Astrocyte (in vitro differentiated cells and primary cell): ENCODE measurements around the gene IL13. TPM values are rescaled to one million over a fixed set of nuclear protein-coding genes. Genes with fewer than 3 reads are reported as not detected.

Experiments used
- DNase-seq: peaks from one replicate; pipeline ENCODE4 v3.0.0-alpha.2; 2010; ENCODE audit warnings: low read depth
- FAIRE-seq: peaks from 2 replicates; lab custom pipeline; 2011; peaks lifted over from hg19 to GRCh38; lab: Jason Lieb, UNC
- H2AFZ ChIP-seq: 2 replicates; pipeline ENCODE4 v1.6.0; 2012; ENCODE audit warnings: low read depth, low read length, inconsistent platforms
- H3K27ac ChIP-seq: 2 replicates; pipeline ENCODE4 v1.5.1; 2011; ENCODE audit warnings: low read depth, low read length, inconsistent platforms
- H3K27me3 ChIP-seq: 2 replicates; pipeline ENCODE4 v1.6.0; 2011; ENCODE audit warnings: low read length, inconsistent platforms; ENCODE audit not compliant: insufficient read depth
- H3K36me3 ChIP-seq: 2 replicates; pipeline ENCODE4 v1.5.1; 2011; ENCODE audit warnings: low read length, inconsistent platforms; ENCODE audit not compliant: insufficient read depth
- H3K4me1 ChIP-seq: 2 replicates; pipeline ENCODE4 v1.5.1; 2011; ENCODE audit warnings: low read length, inconsistent platforms; ENCODE audit not compliant: insufficient read depth
- H3K4me2 ChIP-seq: 2 replicates; pipeline ENCODE4 v1.6.0; 2012; ENCODE audit warnings: low read length, inconsistent platforms
- H3K4me3 ChIP-seq: 2 replicates; pipeline ENCODE4 v1.5.1; 2011; ENCODE audit warnings: low read depth, mild to moderate bottlenecking, low read length, inconsistent platforms; ENCODE audit not compliant: insufficient read depth
- H3K79me2 ChIP-seq: 2 replicates; pipeline ENCODE4 v1.6.0; 2012; ENCODE audit warnings: mild to moderate bottlenecking, low read length, inconsistent platforms; ENCODE audit not compliant: insufficient read depth
- H3K9ac ChIP-seq: 2 replicates; pipeline ENCODE4 v1.6.0; 2012; ENCODE audit warnings: mild to moderate bottlenecking, low read length, inconsistent platforms
- H3K9me3 ChIP-seq: 2 replicates; pipeline ENCODE4 v1.5.1; 2012; ENCODE audit warnings: low read depth, mild to moderate bottlenecking, low read length, inconsistent platforms; ENCODE audit not compliant: insufficient read depth
- H4K20me1 ChIP-seq: 2 replicates; pipeline ENCODE4 v1.6.0; 2012; ENCODE audit warnings: low read length, inconsistent platforms; ENCODE audit not compliant: insufficient read depth
- H3K27ac Mint-ChIP-seq: one replicate; pipeline ENCODE4 v1.8.0; 2021; ENCODE audit warnings: mild to moderate bottlenecking, mixed read lengths; ENCODE audit not compliant: unreplicated experiment
- H3K27me3 Mint-ChIP-seq: one replicate; pipeline ENCODE4 v1.8.0; 2021; ENCODE audit warnings: low read depth, mixed read lengths; ENCODE audit not compliant: unreplicated experiment
- H3K36me3 Mint-ChIP-seq: one replicate; pipeline ENCODE4 v1.8.0; 2021; ENCODE audit warnings: low read depth, mixed read lengths; ENCODE audit not compliant: unreplicated experiment
- H3K4me1 Mint-ChIP-seq: one replicate; pipeline ENCODE4 v1.8.0; 2021; ENCODE audit warnings: low read depth, mixed read lengths; ENCODE audit not compliant: unreplicated experiment
- H3K4me3 Mint-ChIP-seq: one replicate; pipeline ENCODE4 v1.8.0; 2021; ENCODE audit warnings: mild to moderate bottlenecking, moderate library complexity, mixed read lengths; ENCODE audit not compliant: unreplicated experiment
- H3K9me3 Mint-ChIP-seq: one replicate; pipeline ENCODE4 v1.8.0; 2021; ENCODE audit warnings: mild to moderate bottlenecking, mixed read lengths; ENCODE audit not compliant: unreplicated experiment
- EZH2 ChIP-seq: IDR thresholded peaks from 2 replicates; pipeline ENCODE4 v1.6.1; 2012; ENCODE audit warnings: mild to moderate bottlenecking, low read length, inconsistent platforms; ENCODE audit not compliant: insufficient read depth
- total RNA-seq: library from RNA; stranded (reverse); gene quantifications from 2 replicates; pipeline ENCODE4 v1.2.1, GENCODE V29; 2021
- TF ChIP-seq, protein P1 (sequence below): IDR thresholded peaks from 2 replicates; pipeline ENCODE4 v1.5.1; 2011; ENCODE audit warnings: low read depth, mild to moderate bottlenecking, inconsistent platforms, low read length, moderate library complexity; ENCODE audit not compliant: insufficient read depth

Gene IL13
- total RNA-seq, 1 donor from 2014 or later, result not detected

DNA sequence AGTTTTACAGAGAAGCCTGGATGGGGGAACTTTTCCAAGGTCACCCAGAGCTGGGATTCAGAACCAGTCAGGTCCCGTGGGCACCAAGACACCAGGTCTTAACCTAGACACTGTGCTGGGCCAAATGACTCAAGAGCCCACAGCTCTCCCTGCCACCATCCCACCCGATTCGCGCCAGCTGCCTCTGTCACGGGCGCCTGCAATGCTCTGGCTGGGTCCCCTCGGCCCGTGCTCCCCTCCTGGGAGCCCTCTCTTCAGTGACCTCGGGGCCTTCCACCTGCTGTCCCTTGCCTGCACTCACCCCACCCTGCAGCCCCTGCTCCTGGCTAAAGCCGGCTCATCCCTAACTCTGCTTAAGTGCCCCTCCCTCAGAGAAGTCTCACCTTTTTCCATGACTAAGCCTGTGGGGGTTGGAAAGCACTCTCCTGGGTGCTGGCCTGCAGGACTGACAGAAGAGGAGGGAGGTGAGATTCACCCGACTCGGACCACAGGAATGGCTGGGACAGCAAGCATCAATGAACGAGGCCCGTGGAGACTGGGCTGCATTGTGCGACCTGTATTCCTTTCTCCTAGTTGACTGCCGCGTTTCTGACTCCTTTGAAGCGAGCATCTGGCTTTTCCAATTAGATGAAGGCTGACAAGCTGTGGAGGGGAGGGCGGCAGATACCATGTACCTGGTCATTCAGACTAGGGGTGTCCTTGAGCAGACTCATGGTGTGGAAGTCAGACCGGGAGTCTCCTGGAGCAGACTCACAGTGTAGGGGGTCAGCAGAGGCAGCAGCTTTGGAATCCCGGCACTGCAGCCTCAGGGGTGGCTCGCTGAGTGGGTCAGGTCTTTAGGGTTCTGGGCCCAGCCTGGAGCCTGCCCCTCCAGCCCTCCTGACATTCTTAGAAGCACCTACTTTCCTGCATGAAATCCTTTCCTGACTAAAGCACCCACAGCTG lies 10.1 kb downstream of the IL13 start:
- Histone ChIP-seq H3K27me3 (no peaks in the 10 kb centered on the region), H4K20me1 (no peaks in the 10 kb centered on the region), H3K79me2 (no peaks in the 10 kb centered on the region), H3K4me1 (no peaks in the 10 kb centered on the region), H3K27ac (no peak overlapping the region), H3K9me3 (no peaks in the 10 kb centered on the region), H3K4me2 (no peak overlapping the region), H2AFZ (no peak overlapping the region), H3K9ac (no peak overlapping the region), H3K36me3 (no peaks in the 10 kb centered on the region), H3K4me3 (no peak overlapping the region)
- Mint-ChIP-seq H3K4me1 (peaks cover 20% of the 10 kb centered on the region), H3K36me3 (no peaks in the 10 kb centered on the region), H3K27me3 (peaks cover 5% of the 10 kb centered on the region), H3K27ac (peak overlapping the region; percentile 34), H3K4me3 (no peak overlapping the region), H3K9me3 (peaks cover 5% of the 10 kb centered on the region)
- DNase-seq, result no peak
- TF ChIP-seq, protein P1, sequence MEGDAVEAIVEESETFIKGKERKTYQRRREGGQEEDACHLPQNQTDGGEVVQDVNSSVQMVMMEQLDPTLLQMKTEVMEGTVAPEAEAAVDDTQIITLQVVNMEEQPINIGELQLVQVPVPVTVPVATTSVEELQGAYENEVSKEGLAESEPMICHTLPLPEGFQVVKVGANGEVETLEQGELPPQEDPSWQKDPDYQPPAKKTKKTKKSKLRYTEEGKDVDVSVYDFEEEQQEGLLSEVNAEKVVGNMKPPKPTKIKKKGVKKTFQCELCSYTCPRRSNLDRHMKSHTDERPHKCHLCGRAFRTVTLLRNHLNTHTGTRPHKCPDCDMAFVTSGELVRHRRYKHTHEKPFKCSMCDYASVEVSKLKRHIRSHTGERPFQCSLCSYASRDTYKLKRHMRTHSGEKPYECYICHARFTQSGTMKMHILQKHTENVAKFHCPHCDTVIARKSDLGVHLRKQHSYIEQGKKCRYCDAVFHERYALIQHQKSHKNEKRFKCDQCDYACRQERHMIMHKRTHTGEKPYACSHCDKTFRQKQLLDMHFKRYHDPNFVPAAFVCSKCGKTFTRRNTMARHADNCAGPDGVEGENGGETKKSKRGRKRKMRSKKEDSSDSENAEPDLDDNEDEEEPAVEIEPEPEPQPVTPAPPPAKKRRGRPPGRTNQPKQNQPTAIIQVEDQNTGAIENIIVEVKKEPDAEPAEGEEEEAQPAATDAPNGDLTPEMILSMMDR, result no peak
- no peak for TF ChIP-seq EZH2
- no peak for FAIRE-seq

DNA sequence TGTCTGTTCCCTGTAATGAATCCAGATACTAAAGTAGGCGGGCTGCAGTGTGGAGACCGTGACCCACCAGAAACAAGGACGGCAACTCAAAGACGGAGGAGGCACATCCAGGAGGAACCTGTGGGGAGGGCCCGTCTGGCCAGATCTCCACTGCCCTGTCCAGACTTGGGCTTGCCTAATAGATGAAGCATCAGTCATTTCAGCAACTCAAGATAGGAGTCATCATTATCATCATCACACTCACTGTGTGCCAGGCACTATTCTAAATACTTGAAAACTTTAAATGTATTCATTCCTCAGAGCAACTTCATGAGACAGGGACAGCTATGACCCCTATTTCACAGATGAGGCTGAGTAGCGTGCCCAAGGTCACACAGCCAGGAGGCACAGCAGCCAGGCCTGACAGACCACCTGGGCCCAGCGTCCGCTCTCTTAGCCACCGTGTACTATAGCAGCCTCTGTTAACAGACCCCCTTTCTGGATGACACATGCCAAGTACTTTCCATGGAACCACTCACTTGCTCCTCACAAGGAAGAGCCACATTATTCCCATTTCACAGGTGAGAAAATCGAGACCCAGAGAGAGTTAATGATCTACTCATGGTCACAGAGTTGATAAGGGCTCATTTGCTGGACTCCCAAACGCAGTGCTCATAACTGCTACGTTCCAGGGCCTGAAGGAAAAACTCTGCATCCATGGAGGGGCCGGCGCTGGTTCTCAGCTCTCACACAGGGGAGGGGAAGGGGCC lies 10.9 kb downstream of the IL13 start:
- H3K27me3 ChIP-seq, result no peaks in the 10 kb centered on the region
- peaks cover under 1% of the 10 kb centered on the region for H3K4me1 ChIP-seq
- H3K9me3 ChIP-seq, result no peaks in the 10 kb centered on the region
- H3K27ac ChIP-seq, result no peak overlapping the region
- H3K4me3 Mint-ChIP-seq, result no peak overlapping the region
- no peak overlapping the region for H3K4me3 ChIP-seq
- FAIRE-seq (no peak), DNase-seq (no peak)
- peaks cover 5% of the 10 kb centered on the region for H3K9me3 Mint-ChIP-seq
- H4K20me1 ChIP-seq, result no peaks in the 10 kb centered on the region
- no peak overlapping the region for H3K9ac ChIP-seq
- no peak overlapping the region for H2AFZ ChIP-seq
- peaks cover 14% of the 10 kb centered on the region for H3K4me1 Mint-ChIP-seq
- H3K27ac Mint-ChIP-seq, result no peak overlapping the region
- peaks cover 5% of the 10 kb centered on the region for H3K27me3 Mint-ChIP-seq
- H3K36me3 Mint-ChIP-seq, result no peaks in the 10 kb centered on the region
- no peak for TF ChIP-seq EZH2
- TF ChIP-seq, protein P1, result no peak
- H3K36me3 ChIP-seq, result no peaks in the 10 kb centered on the region
- no peak overlapping the region for H3K4me2 ChIP-seq
- no peaks in the 10 kb centered on the region for H3K79me2 ChIP-seq
